GM19468 (cell line): ENCODE results near the gene FREY1.
"Not testable (repeated sequence)": the region's sequence is repeated elsewhere in the genome, so short reads cannot be mapped to it uniquely, and the experiment has no call there.

ENCODE experiments used
- ATAC-seq: cut with Tn5 transposase; IDR thresholded peaks from one replicate; pipeline ENCODE4 v1.9.1; 2021; ENCODE audit warnings: mild to moderate bottlenecking, moderate library complexity, moderate number of reproducible peaks; ENCODE audit not compliant: unreplicated experiment; ENCODE audit errors: extremely low read depth

Gene FREY1

DNA sequence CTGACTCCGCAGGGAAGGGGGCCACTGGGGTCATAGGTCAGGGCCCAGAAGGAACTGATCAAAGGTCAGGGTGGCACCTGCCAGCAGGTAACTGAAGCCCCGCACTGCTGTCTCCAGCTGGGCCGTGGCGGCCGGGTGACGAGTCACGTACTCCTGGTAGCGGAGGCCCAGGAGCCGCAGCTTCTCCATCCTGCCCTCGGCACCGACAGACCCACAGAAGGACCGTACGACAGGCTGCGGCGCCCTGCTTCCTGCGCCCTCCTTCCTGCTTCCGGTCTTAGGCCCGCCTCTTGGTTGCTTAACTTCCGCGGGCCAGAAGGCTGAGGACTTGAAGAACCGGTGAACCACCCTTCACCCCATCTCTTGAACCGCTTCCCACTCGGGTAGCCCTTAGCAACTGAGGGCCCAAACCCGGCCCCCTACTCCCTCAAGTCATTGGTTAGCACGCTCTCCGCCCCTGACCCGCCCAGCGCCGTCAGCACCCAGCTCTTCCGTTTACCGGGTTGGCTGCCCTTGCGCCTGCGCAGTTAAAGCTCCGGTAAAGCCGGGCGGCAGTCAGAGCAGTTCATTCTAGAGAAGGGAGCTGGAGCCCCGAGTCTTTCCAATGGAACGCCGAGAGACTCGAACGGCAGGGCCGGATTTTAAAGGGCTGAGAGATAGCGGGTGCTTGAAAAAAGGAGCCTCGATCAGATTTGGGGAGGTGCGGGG, 10.7 kb upstream of the FREY1 start, which contains the start of gene PEX16:
Gene PEX16, minus strand, starts transcription at position 255 of the 708 bp plus-strand sequence. Its CDS starts 66 bp downstream, at position 189.
- peak; percentile 87 for ATAC-seq

DNA sequence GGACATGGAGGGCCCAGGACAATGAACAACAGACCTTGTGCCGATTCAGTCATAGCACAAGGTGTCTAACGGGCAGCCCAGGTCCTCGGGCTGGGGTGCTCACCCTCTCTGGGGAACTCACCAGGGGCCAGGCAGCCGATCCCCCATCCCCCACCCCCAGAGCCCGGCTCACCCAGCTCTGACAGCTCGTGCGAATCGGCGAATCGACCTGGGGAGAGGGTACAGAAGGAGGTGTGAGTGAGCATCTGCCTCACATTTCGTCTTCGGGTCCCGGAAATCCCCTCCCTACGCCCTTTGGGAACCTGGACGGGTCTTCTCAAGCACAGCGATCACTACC, 10.2 kb upstream of the FREY1 start:
- no peak for ATAC-seq

DNA sequence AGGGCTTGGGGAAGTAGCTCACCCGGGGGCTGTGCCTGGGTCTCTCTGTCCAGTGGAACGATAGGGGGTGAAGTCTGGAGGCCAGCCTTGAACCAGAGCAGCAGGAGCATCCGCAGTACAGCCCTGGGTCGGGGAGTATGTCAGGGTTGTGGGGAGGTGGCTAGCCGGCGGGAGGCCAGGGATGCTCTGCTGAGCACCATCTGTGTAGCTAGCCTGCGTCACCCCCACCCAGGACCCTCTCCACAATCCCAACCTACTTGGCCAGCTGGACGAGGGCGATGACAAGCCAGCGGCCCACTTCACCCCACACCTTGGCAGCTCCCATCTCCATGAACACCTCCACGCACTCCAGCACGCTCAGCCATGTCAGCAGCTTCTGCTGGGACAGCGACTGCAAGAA, 8.4 kb upstream of the FREY1 start:
- no peak for ATAC-seq

- no peak for ATAC-seq
Observed at GRCh38 chr11:45913942-45914635, 7.0 kb upstream of the FREY1 start.

DNA sequence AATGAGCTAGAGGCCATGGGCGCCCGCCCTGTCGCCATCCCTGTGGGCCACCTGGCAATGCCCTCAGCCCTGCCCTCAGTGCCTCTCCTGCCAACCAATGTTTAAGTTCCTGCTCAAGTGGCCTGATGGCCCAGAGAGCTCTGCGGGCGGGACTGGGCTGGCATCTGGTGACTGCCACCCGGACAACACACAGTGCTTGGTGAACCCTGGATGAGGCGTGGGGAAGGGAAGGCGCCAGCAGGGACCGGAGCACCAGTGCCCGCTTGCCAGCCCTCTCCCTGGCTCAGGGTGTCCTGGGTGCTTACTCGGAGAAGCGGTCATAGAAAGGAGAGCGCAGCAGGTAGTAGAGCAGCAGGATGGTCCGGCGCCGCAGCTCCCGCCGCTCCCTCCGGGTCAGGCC, 6.4 kb upstream of the FREY1 start:
- ATAC-seq, result no peak

DNA sequence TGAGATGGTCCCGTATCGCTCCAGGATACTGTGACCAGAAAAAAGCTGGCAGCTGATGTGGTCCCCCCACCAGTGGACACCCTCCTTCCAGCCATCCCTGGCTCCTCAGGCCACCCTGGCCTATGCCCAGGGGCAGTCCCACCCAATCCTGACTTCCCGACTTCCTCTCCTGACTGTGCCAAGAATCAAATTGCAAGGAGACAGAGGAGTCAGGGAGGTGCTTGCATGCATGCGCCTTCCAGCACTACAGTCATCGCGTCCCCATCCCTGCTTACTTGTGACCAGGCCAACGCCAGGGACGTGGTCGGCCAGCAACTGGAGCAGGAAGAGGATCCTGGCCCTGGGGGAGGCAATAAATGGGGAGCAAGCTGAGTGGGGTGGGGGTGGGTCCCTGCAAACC, 3.6 kb upstream of the FREY1 start:
- no peak for ATAC-seq

- no peak for ATAC-seq
Observed at GRCh38 chr11:45909594-45910475, 2.8 kb upstream of the FREY1 start.

DNA sequence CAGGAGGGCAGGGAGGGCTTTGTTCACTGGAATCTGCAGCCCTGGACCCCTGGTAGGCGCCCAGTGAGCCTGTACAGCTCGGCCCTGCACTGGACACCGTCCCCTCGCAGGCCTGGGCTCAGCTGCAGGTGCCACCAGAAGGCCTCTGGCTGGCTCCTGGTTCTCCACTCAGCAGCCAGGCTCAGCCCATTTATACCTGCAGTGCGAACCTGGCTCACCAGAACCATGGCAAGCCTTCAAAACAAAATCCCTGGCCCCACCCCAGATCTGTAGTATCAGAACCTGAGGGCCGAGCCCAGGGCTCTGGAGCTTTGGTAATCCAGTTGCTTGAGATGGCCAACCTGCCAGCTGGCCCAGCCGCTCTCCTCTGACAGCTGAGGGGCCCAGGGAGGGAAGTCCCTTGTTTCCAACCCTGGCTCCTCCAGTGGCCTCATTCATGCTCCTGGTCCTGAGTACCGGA, 870 bp upstream of the FREY1 start:
- no peak for ATAC-seq

- no peak for ATAC-seq
Observed at GRCh38 chr11:45906096-45906682, 882 bp downstream of the FREY1 start.

GRCh38 chr11:45905576-45905975, 1.5 kb downstream of the FREY1 start:
- not testable (repeated sequence) for ATAC-seq

DNA sequence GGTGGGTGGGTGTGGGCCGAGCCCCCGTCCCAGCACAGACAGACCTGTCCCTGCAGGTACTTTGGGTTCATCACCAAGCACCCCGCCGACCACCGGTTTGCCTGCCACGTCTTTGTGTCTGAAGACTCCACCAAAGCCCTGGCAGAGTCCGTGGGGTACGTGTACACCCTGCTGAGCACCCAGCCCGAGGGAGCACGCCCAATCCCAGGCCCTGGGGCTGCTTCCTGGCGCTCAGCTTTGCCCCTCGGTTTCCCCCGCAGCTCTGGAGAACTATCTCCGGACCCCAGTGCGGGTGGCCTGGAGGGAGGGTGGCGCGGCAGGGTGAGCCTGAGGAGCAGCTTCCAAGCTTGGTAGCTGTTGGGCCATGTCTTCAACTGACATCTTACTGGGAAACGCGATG, 2.0 kb downstream of the FREY1 start:
- ATAC-seq, result no peak

DNA sequence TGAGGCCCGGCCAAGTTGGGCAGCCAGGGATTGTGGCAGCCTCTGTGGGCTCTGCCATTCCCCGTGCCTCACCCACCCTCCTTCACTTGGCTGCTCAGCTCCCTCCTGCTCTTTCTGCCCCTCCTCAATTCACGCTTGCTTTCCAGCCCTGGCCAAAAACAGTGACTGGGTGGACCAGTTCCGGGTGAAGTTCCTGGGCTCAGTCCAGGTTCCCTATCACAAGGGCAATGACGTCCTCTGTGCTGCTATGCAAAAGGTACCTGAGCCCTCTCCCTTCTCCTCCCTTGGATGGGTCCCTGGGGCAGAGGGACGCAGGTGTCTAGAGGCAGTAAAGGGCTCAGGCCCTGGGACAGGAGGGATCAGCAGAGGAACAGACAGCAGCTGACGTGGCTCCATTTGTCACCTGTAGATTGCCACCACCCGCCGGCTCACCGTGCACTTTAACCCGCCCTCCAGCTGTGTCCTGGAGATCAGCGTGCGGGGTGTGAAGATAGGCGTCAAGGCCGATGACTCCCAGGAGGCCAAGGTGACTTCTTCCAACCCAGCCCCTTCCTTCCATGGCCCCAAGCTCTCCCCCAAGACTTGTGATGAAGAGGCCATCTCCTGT, 2.7 kb downstream of the FREY1 start:
- no peak for ATAC-seq

DNA sequence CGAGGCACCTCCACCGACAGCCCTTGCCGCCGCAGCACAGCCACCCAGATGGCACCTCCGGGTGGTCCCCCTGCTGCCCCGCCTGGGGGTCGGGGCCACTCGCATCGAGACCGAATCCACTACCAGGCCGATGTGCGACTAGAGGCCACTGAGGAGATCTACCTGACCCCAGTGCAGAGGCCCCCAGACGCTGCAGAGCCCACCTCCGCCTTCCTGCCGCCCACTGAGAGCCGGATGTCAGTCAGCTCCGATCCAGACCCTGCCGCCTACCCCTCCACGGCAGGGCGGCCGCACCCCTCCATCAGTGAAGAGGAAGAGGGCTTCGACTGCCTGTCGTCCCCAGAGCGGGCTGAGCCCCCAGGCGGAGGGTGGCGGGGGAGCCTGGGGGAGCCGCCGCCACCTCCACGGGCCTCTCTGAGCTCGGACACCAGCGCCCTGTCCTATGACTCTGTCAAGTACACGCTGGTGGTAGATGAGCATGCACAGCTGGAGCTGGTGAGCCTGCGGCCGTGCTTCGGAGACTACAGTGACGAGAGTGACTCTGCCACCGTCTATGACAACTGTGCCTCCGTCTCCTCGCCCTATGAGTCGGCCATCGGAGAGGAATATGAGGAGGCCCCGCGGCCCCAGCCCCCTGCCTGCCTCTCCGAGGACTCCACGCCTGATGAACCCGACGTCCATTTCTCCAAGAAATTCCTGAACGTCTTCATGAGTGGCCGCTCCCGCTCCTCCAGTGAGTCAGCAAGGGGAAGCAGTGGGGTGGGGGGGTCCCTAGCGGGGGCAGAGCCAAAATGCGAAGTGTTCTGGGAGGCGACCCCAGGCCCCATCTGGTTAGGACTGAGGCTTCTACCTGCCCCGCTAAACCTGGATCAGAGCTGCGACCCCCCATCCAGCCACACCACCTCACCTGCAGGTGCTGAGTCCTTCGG, 4.4 kb downstream of the FREY1 start:
- no peak for ATAC-seq

DNA sequence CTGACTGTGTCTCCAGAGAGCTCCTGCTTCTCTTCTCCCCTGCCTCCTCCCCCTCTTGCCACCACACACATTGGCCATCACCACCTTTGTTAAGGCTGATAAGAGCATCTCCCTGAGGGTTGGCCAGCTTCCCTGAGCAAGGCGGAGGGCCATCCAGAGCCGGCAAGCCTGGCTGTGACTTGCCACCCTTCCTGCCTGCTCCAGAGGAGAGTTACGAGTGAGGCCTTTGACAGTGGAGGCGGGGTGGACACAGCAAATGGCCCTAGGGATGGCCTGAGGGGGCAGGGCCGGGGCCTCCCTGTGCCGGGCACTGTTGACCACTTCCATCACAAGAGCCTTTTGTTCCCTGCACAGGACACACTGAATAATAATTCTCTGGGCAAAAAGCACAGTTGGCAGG, 5.4 kb downstream of the FREY1 start:
- ATAC-seq, result no peak

DNA sequence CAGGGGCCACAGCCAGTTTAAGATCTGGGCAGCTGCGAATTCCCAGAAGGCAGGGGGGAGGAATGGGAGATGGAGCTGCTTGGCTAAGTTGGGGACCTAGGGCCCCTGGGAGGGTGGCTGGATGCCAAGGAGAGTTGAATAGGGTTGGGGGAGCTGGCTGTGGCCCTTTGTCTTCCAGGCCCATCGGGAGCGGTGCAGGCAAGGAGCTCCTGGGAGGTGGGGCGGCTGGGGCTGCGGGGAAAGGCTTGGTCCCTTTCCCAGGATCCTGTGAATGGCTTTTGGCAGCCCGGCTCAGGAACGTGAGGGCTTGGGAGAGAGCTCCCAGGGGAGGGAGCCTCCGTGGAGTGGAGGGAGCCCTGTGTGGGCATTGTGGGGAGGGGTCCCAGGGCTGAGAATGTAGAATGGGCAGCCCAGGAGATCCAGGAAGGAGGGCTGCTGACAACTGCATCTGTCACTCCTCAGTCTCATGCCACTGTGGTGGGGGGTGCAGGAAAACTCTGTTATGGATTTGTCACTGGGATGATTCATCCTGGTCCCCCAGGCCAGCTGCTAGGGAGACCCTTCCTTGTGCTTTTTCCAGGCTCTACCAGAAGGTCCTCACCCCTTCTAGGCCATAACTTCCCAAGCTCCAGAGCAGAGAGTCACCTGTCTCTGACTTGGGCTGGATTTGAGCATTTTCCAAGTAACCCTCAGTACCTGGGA, 6.0 kb downstream of the FREY1 start:
- no peak for ATAC-seq

GRCh38 chr11:45900175-45900800, 6.8 kb downstream of the FREY1 start:
- not testable (repeated sequence) for ATAC-seq

GRCh38 chr11:45899448-45900174, 7.5 kb downstream of the FREY1 start:
- peak; percentile 22 for ATAC-seq
